ENCODE results near the gene DDX59. TPM values are rescaled to one million over a fixed set of nuclear protein-coding genes. Genes with fewer than 3 reads are reported as not detected.
A peak's percentile ranks its signal among the peaks of the same experiment; 100 is the strongest.

DDX59 gene
- total RNA-seq, 1 donor from 2014 or later, result 16.2 TPM

DNA sequence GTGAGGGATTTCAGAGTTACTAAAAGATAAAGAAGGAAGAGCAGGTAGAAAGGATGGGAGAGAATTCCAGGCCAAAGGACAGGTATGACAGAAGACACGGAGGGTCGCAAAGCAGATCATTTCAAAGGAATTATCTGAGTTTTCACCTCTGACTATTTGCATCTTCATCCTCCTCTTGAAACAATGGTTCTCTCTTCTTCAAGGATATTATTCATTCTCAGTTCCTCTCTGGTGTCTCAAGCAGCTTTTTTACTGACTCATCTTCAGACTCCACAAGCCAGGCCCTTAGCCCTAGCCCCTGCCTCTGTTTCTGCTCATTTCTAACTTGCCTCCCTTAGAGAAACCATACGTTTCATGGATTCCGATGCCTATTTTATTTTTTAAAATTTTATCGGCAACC, 15.0 kb downstream of the DDX59 start:
- Histone ChIP-seq H3K27me3 (no peaks in the 10 kb centered on the region), H3K36me3 (peaks cover 0 to 51% of the 10 kb centered on the region in 2 donors), H3K27ac (no peak overlapping the region), H3K9me3 (no peaks in the 10 kb centered on the region), H3K4me3 (no peak overlapping the region), H3K4me1 (peaks cover 2% of the 10 kb centered on the region)
- TF ChIP-seq, protein P1, sequence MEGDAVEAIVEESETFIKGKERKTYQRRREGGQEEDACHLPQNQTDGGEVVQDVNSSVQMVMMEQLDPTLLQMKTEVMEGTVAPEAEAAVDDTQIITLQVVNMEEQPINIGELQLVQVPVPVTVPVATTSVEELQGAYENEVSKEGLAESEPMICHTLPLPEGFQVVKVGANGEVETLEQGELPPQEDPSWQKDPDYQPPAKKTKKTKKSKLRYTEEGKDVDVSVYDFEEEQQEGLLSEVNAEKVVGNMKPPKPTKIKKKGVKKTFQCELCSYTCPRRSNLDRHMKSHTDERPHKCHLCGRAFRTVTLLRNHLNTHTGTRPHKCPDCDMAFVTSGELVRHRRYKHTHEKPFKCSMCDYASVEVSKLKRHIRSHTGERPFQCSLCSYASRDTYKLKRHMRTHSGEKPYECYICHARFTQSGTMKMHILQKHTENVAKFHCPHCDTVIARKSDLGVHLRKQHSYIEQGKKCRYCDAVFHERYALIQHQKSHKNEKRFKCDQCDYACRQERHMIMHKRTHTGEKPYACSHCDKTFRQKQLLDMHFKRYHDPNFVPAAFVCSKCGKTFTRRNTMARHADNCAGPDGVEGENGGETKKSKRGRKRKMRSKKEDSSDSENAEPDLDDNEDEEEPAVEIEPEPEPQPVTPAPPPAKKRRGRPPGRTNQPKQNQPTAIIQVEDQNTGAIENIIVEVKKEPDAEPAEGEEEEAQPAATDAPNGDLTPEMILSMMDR (IDR thresholded peaks at IDR 0.05), result no peak
- no peak for TF ChIP-seq POLR2A (IDR thresholded peaks at IDR 0.05)
- TF ChIP-seq POLR2AphosphoS5 (IDR thresholded peaks at IDR 0.05; ENCODE audit: insufficient read depth in 1 of 2, low read depth in 1 of 2), result no peak
- intact Hi-C loops (cut with DNase I), result no loop called here
- no peak for DNase-seq (ENCODE audit: extremely low spot score in 2 of 2)

DNA sequence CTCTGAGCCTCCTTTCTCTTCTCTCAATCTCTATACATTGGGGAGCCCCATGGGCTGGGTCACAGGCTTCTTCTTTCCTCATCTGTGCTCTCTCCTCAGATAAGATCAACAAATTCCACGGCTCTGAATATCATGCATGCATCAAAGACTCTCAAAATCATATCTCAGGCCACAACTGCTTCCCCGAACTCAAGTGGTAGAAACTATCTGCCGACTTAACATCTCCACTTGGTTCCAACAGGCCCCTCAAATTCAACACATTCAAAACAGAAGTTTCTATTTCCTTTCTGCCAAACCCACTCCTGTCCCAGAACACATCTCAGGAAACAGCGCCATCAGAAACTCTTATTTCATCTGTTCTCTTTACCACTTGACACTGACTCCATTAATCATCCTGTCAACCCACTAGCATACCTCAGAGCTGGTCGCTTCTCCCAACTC, 16.7 kb downstream of the DDX59 start:
- Histone ChIP-seq H3K27me3 (no peaks in the 10 kb centered on the region), H3K27ac (no peak overlapping the region), H3K4me1 (no peaks in the 10 kb centered on the region), H3K36me3 (peaks cover 0 to 55% of the 10 kb centered on the region in 2 donors), H3K9me3 (no peaks in the 10 kb centered on the region), H3K4me3 (no peak overlapping the region)
- intact Hi-C loops (cut with DNase I), result no loop called here
- no peak for TF ChIP-seq POLR2AphosphoS5 (IDR thresholded peaks at IDR 0.05; ENCODE audit: insufficient read depth in 1 of 2, low read depth in 1 of 2)
- DNase-seq (ENCODE audit: extremely low spot score in 2 of 2), result no peak

DNA sequence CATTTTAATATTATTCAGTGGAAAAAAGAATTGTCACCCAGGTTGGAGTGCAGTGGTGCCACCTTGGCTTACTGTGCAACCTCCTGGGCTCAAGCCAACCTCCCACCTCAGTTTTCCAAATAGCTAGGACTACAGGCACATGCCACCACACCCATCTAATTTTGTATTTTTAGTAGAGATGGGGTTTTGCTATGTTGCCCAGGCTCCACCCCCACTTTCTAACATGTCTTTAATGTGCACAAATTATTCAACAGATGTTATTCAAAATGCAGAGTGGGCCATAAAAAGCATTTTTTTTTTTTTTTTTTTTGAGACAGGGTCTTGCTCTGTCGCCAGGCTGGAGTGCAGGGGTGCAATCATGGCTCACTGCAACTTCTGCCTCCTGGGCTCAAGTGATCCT, 17.3 kb downstream of the DDX59 start:
- H3K4me1 ChIP-seq, result no peaks in the 10 kb centered on the region
- H3K27me3 ChIP-seq, result no peaks in the 10 kb centered on the region
- DNase-seq (ENCODE audit: extremely low spot score in 2 of 2), result no peak
- H3K27ac ChIP-seq, result no peak overlapping the region
- H3K9me3 ChIP-seq, result no peaks in the 10 kb centered on the region
- TF ChIP-seq POLR2A (IDR thresholded peaks at IDR 0.05) (no peak), POLR2AphosphoS5 (IDR thresholded peaks at IDR 0.05; ENCODE audit: insufficient read depth in 1 of 2, low read depth in 1 of 2) (no peak)
- TF ChIP-seq, protein P1 (IDR thresholded peaks at IDR 0.05), result no peak
- intact Hi-C loops (cut with DNase I), result no loop called here
- H3K36me3 ChIP-seq, result peaks cover 0 to 54% of the 10 kb centered on the region in 2 donors
- no peak overlapping the region for H3K4me3 ChIP-seq

DNA sequence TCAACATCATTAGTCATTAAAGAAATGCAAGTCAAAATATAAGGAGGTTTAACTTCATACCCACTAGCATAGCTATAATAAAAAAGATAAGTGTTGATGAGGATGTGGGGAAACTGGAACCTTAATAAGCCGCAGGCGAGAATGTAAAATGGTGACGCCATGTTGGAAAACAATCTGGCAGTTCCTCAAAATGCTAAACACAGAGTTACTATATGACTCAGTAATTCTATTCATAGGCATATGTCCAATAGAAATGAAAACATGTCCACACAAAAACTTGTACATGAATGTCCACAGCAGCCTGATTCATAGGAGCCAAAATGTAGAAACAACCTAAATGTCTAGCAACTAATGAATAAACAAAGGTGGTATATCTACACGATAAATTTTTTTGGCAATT, 23.2 kb downstream of the DDX59 start:
- no peaks in the 10 kb centered on the region for H3K9me3 ChIP-seq
- H3K4me1 ChIP-seq, result no peaks in the 10 kb centered on the region
- intact Hi-C loops (cut with DNase I), result no loop called here
- no peaks in the 10 kb centered on the region for H3K27me3 ChIP-seq
- peaks cover 0 to 34% of the 10 kb centered on the region in 2 donors for H3K36me3 ChIP-seq
- no peak for TF ChIP-seq POLR2A (IDR thresholded peaks at IDR 0.05)
- TF ChIP-seq POLR2AphosphoS5 (IDR thresholded peaks at IDR 0.05; ENCODE audit: insufficient read depth in 1 of 2, low read depth in 1 of 2), result peak in 1 of 2 donors; percentile 27
- no peak overlapping the region for H3K27ac ChIP-seq
- H3K4me3 ChIP-seq, result no peak overlapping the region
- no peak for DNase-seq (ENCODE audit: extremely low spot score in 2 of 2)

DNA sequence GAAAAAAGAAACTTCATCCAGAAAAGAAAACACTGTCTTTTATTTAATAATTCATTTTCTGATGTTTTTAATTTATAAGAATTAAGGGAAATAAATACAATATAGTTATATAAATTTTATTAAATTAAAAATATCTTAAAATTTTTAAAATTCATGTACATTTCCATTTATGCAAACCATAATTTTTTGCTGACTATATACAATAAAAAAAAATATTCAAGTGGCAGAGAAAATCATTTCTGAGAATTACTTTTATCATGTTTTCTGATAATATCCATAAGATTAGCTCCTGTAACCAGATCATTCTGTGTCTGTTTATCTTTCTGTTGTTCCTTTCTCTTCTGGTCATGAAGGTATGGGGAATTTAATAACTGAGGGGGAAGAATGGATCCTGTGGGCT, 25.7 kb downstream of the DDX59 start:
- Histone ChIP-seq H3K9me3 (no peaks in the 10 kb centered on the region), H3K36me3 (peaks cover 0 to 27% of the 10 kb centered on the region in 2 donors), H3K27ac (no peak overlapping the region), H3K4me3 (no peak overlapping the region), H3K4me1 (no peaks in the 10 kb centered on the region), H3K27me3 (no peaks in the 10 kb centered on the region)
- DNase-seq (ENCODE audit: extremely low spot score in 2 of 2), result no peak
- TF ChIP-seq POLR2AphosphoS5 (IDR thresholded peaks at IDR 0.05; ENCODE audit: insufficient read depth in 1 of 2, low read depth in 1 of 2) (no peak), POLR2A (IDR thresholded peaks at IDR 0.05) (no peak)
- TF ChIP-seq, protein P1 (IDR thresholded peaks at IDR 0.05), result no peak
- intact Hi-C loops (cut with DNase I), result no loop called here

DNA sequence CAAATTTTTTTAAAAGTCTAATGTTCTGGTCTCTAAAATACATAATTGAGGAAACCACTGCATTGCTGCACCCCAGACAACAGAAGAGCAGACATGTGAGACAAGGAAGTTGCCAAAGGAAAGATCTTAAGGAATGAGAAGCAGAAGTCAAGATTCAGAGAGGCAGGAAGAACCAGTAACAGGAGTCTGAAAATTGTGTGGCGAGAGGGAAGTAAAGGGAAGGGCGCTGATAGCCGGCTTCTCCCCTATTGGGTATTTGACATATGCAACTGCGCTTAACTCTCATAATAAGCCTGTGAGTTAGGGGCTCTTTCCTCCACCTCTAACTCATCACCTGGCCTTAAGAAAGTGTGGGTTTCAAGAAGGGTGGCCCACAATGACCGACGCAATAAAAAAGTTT, 27.2 kb downstream of the DDX59 start:
- no peak overlapping the region for H3K4me3 ChIP-seq
- intact Hi-C loops (cut with DNase I), result no loop called here
- no peaks in the 10 kb centered on the region for H3K9me3 ChIP-seq
- TF ChIP-seq POLR2AphosphoS5 (IDR thresholded peaks at IDR 0.05; ENCODE audit: insufficient read depth in 1 of 2, low read depth in 1 of 2) (no peak), POLR2A (IDR thresholded peaks at IDR 0.05) (no peak)
- TF ChIP-seq, protein P1 (IDR thresholded peaks at IDR 0.05), result no peak
- H3K27me3 ChIP-seq, result no peaks in the 10 kb centered on the region
- H3K36me3 ChIP-seq, result peaks cover 0 to 12% of the 10 kb centered on the region in 2 donors
- no peak for DNase-seq (ENCODE audit: extremely low spot score in 2 of 2)
- H3K27ac ChIP-seq, result no peak overlapping the region
- H3K4me1 ChIP-seq, result no peaks in the 10 kb centered on the region

Measured in vagina (tissue), 2 donors.